HG03571 (cell line): ENCODE measurements around the gene KLF11.
"Not testable (repeated sequence)": the region's sequence is repeated elsewhere in the genome, so short reads cannot be mapped to it uniquely, and the experiment has no call there.

Experiments
- ATAC-seq: cut with Tn5 transposase; IDR thresholded peaks from one replicate; pipeline ENCODE4 v1.9.1; 2021; ENCODE audit not compliant: unreplicated experiment

Gene KLF11

DNA sequence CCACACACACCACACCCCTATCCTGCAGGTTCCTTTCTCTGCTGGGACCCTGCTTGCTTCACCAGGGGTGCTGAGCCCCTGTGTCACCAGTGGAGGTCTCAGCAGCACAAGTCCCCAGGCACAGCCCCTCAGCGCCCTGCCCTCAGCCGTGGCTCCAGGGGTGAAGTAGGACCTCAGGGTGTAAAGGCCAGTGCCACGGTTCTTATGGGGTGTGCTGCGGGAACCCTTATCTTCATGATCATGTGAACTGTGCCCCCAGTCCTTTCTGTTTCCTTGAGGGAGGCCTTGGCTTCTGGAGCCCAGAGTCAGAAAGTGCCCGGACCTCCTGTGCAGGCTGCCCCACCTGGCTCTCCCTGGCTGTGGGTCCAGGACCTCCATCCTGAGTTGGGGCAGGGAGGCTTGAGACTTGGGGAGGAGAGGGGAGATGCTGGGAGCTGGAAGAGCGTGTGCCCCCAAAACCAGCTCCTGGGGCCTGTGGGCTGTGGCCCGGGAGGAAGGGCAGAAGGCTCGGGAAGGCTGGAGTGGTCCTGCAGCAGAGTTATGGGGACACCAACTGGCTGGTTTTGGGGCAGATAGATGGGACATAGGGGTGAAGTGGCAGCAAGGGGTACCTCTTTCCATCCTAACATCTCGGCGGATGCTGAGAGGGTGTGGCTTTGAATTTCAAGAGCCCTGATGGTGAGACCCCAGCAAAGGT is 20.2 kb upstream of the KLF11 start:
- no peak for ATAC-seq

DNA sequence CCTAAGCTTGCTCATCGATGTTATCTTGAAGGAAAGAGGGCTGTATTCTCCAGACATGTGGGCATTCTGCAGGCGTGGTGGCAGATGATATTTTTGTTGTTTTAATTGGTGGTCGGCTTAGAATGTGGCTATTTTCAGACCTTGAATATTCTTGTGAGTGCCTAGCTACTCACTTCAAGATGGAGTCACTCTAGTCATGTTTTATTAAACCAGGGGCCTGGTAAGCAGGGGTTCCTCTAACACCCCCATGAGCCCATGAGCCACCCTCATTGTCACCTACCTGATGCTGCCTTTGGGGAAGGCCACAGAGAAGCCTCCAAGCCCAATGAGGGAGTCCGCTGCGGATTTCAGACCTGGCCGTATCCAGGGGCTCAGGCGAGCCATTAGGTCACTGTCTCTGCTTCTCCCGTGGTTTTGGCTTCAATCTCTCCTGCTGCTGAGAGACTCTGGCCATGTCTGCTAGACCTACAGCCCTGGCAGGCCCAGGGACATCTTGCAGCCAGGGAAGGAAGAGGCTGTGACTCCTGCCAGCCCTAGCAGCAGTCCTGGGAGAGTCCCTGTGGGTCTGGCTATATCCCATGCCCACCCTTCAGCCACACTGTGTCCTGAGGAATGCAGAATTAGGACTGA is 16.3 kb upstream of the KLF11 start:
- ATAC-seq, result no peak

DNA sequence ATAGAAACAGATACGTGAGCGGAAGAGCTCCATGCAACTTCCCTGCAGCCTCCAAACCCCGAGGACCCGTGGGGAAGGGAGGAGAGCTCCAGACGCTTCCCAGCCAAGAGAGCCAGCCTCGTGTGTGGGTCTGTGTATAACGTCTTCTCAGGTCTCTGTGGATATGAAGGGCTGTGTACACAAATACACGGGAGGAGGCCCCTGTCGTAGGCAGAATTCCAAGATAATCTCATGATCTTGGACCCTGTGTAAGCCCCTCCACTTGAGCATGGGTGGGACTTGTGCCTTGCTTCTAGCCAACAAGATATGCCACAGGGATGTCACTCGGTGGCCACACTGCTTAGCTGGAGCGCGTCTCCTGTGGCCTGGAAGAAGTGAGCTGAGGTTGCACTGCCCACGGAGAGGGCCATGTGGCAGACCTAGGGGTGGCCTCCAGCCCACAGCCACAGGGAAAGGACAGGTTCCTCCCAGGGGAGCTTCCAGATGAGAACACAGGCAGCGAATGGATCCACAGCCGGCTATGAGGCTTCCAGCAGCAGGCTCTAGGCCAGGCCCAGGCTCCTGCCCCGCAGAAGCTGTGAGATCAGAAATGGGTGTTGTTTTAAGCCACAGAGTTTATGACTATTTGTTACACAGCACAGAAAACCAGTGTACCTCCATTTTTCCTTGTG is 15.6 kb upstream of the KLF11 start:
- no peak for ATAC-seq

DNA sequence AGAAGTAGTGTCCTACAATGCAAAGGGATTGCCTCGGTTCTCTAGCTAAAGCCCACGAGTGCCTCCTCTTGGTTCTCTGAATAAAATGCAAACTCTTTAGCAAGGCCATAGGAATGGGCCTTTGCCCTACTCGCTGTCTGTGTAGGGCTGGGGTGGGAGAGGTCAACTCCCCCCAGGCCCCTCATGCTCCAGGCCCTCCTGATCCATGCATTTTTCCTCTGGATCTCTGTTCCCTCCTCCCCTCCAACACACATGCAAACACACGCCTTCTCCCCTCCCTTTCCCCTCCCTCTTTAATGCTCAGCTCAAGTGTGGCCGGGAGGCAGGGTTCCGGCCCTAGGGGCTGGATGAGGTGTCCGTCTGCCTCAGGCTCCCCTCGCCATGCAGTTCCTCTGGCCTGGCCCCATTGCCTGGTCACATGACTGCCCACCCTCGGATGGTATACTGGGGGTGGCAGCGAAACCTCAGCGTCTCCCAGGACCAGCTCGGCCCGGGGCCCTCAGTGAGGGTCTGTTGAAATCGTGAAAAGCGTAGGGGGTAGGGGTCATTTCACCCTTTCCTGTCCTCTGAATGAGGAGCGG is 14.9 kb upstream of the KLF11 start:
- ATAC-seq, result no peak

DNA sequence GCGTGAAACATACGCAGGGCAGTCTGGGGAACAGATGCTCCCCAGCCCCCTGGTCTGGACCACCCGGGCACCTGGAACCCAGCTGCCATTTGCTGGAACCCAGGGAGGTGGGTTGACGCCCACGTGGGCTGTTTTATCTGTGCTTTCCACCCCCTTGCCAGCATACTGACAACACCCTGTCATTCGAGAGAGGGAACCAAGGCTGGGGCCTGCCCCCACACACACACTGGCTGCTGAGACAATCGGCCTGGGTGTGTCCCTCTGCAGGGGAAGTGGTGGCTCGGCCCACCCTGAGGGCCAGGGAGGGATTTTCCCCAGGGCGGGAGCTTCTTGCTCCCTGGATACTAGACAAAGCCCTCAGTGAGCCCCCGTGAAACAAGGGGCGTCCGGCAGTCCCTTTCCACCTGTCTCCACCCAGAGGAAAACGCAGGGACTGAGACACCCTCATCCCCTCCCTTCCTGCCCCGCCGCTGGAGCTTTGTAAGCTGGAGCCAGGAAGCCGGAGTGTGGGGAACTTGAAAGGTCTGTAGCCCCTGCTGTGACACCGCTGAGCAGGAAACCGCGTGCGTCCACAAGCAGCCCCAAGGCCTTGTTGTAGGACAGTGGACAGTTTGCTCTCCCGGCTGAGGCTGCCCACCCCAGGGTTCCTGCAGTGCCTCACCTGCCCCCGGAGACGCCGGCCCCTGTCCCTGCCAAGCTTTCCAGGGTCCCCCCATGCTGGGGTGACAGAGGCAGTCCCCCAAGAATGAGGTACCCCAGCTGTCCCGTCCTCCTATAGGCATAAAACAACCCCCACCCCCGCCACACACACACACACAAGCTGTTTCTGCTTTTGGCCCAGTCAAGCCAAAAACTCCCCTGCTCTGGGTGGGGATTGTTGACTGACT is 14.1 kb upstream of the KLF11 start:
- ATAC-seq, result no peak

DNA sequence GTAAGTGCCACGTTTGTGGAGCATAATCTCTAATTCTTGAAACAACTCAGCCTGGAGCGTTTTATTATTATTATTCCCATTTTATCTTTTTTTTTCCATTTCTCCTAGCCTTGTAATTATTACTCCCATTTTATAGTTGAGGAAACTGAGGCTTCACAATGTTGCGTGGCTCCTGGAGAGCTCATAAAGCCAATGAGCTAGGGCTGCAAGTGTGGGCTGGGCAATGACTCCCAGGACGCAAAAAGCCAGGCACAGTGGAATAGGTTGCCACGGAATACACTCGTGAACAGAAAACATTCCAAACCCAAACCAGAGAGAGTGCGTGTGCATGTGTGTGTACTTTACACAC is 13.5 kb upstream of the KLF11 start:
- no peak for ATAC-seq

DNA sequence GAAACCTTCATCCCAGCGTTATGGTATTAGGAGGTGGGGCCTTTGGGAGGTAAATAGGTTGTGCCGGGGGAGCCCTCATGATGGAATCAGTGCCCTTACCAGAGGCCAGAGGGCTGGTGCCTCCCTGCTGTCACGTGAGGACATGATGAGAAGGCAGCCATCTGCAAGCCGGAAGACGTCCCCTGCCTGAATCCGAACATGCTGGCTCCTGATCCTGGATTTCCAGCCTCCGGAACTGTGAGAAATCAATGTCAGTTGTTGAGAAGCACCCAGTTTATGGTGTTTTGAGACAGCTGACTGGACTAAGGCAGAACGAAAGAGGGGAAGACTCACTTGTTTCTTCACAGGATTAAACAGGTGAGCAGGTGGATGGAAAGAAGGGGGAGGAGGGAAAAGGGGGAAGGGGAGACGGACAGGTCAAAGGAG is 13.0 kb upstream of the KLF11 start:
- no peak for ATAC-seq

DNA sequence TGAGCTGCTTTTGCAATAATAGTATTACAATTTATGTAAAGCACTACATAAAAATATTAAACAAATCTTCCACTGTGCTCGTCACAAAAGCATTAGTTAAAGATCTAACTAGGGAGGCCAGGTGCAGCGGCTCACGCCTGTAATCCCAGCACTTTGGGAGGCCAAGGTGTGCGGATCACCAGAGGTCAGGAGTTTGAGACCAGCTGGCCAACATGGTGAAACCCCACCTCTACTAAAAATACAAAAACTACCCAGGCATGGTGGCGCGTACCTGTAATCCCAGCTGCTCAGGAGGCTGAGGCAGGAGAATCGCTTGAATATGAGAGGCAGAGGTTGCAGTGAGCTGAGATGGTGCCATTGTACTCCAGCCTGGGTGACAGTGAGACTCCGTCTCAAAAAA is 12.6 kb upstream of the KLF11 start:
- not testable (repeated sequence) for ATAC-seq

DNA sequence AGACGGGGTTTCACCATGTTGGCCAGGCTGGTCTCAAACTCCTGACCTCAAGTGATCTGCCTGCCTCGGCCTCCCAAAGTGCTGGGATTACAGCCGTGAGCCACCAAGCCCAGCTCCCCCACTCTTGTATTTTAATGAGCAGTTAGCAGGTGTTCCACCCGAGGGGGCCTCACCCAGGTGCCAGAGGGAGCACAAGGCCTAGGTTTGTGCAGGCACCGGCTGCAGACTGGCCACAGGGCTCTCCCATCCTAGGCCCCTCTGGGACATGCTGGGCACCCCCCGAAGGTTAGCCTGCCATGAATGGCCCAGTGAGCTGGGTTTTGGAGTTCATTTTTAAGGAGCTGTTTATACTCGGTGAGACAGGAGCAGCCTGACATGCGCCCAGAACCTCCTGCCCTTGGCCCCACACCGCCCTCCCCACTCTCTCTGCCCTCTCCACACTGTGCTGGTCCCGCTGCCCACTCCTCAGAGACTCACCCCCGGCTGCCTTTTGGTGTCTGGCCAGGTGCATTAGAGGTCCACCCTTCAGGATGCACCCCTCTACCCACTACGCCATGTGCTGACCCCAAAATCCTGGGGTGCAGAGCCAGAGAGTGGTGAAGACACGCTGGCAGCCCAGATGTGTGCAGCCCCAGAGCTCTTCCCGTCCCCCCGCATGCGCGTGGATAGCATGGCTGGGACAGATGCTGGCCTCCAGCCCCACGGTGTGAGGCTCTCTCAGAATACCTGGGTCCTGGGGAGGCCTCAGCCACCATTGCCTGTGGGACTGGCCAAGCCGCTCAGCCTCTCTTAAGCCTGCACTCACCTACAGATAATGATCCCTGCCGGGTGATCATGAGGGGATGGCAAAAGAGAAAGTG is 11.2 kb upstream of the KLF11 start:
- no peak for ATAC-seq

DNA sequence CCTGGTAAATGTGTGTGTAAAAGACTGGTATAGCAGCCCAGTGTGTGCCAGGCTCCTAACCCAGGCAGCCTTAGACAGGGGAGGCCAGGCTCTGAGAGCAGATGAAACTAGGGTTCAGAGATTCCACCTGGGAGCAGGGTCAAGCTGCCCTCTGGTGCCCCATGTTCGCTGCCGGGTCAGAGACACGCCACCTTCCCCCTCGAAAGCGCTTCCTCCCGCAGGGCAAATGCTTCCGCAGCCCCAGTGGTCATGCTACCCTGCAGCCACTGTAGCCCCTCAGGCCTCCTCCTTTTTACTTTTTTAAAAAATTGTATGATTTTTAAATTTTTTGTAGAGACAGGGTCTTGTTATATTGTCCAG is 10.6 kb upstream of the KLF11 start:
- ATAC-seq, result no peak

DNA sequence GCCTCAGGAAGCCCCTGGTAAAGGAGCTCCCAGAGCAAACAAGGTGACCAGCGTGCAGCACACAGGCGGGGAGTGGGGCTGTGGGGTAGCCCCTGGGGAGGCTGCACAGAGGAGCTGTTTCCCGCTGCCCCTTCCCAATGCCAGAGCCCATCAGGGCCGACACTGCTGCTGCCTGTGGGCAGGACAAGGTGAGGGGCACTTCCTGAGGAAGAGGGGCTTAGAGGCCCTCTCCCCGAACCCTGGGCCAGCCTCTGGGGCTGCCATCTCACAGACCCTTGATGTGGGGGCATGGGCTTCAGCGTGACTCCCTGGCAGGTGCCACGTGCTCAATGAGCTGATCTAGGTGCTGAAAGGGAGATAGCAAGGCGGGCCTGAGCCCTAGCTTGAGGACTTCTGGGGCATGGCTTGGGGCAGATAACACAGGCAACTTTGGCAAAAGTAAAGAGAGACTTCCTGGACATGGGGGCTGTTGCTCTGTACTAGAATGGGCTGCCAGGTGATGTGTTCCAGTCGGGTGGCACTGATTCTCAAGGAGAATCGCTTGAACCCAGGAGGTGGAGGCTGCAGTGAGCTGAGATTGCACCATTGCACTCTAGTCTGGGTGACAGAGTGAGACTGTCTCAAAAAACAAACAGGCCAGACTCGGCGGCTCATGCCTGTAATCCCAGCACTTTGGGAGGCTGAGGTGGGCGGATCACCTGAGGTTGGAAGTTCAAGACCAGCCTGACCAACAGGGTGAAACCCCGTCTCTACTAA is 9.9 kb upstream of the KLF11 start:
- no peak for ATAC-seq

DNA sequence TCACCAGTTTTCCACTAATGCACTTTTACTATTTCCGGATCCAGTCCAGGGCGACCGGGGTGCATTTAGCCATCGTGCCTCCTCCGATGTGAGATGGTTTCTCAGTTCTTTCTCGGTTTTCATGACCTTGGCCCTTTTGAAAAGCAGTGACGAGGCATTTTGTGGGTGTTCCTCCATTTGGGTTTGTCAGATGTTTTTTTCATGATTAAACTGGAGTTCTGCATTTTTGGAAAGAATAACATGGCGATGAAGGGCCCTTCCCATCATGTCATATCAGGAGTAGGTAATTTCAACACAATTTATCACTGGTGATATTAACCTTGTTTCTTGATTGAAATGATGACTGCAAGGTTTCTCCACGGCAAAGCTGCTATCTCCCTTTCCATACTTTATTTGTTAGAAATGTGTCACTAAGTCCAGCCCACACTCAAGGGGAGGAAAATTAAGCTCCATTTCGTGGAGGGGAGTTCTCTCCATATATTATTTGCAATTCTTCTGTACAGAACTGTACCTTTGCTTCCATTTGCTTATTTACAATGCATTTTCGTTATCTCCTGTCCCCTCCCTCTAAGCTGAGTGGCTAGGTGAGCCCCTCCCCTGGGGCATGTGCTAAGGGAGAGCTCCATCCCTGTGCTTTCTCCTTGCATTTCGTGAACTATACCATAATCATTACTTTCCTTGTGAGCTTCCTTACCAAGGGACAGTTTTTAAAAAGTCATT is 8.9 kb upstream of the KLF11 start:
- ATAC-seq, result no peak

DNA sequence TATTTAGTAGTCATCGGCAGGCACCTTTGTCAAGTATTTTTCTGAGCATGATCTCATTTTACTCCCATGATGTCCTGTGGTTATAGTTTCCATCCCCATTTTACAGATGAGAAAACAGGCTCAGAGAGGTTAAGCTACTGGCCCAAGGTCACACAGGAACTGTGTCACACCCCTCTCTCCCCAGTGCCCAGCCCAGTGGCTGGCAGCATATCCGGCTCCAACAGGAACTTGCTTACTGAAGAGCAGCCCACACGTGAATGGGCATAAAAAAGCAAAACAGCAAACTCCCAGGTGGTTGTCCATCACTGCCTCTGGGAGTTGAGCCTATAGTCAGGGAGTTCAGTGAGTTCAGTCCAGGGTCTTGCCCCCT is 8.3 kb upstream of the KLF11 start:
- no peak for ATAC-seq

DNA sequence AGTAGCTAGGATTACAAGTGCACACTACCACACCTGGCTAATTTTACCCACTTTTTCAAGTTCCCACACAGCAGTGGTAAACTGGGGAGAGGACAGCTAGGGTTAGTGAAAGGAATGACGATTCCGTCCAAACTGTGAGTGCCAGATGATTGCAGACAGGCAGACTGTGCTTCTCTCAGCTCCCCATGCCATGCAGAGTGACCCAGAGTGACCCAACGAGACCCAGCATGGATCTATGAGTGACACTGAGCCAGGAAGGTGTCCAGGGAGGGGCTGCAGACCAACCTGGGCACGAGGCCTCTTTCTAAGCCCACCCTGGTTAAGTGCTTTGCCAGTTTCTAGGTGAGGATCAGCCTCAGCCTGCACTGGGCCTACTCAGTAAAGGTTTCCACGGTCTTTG is 7.7 kb upstream of the KLF11 start:
- ATAC-seq, result no peak

DNA sequence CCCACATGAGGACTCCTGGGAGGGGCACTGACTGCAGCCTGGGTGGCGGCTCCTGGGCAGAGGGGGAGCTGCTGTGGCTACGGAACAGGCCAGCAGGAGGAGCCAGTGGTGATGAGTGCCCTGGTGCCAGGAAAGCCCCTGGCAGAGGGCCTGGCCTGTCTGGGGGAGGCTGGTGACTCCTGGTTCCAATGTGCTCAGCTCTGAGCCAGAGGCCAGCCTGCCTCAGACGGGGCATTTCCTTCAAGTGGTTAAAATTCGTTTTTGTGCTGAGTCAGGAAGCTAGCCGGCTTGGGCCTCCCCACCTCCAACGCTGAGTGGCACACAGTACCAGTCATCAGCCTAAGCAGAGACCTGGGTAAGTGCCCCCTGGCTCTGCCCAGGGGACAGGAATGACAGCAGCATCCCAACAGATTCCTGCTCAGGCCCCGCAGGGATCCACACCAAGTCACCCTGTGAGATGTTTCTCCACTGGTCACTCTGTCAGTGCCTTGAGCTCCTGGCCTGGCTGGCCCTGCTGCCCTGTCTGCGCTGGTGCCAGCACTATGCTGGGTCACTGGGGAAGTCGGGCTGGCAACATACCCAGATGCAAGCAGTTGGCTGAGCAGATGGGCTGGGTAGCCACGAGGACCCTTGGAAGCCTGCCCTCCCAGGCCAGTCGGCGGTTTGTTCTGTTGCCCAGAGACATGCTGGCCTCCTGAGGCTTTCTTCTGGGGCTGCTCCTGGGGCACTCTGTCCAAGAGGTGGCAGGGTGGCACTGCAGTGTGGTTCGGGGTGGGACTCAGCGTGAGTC is 7.1 kb upstream of the KLF11 start:
- no peak for ATAC-seq

DNA sequence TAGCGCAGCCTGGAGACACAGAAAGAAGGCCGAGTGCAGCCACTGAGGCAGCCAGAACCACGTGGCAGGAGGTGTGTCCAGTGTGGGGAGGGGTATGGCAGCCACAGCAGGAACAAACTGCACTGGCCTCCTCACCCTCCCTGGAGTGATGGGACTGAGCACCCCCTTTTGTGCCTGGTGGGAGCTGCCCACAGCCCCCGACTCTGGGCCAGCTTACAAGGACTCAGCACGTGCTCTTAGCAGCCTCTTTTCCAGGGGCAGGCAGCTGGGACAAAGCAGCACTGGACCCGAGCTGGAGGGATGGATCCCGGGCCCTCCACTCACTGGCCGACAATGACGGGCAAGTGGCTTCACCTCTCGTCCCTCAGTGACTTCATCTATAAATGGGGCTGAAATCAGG is 5.2 kb upstream of the KLF11 start:
- ATAC-seq, result no peak

DNA sequence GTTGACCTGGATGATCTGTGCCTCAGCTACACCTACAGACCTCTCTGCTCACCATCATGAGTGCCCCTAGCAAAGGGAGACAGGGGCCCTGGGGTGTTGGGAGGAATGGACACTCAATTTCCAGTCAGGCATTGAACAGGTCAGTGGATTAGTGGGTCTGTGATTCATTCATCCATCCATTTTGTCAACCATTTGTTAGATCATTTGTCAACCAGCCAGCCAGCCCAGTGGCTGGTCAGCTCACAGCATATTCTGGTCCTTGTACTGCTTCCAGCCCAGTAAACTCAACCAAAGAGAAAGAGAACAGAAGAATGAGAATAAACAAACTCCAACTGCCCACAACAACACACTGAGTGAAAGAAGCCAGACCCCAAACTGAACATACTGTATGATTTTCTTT is 4.6 kb upstream of the KLF11 start:
- ATAC-seq, result no peak

DNA sequence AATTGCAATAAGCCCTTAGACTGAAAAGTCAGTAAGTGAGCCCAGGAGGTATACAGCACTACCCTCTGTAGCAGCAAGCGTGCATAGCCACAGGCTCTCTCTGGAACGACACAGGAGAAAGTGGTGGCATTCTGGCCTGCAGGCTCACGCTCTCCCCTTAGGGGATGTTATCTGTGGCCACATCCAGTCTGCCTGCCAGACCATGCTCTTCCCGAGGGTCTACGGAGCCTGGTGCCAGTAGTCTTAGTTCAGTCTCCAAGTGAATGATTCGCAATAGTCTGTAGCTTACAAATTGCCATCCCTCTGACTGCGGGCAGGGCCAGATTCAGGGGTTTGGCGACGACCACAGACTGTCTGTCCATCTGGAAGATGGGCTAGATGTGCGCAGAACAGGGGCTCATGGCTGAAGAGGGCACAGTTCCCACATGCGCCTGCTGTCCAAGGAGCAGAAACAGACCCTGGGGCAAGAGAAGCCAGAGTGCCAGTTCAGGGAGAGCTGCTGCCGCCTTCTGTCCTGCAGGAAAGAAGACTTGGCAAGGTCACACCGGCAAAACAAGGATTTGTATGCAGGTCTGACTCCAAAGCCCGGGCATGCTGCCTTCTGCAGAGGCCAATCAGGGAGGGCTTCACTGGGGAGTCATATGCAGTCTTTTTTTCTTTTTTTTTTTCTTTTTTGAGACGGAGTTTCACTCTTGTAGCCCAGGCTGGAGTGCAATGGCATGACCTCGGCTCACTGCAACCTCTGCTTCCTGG is 3.5 kb upstream of the KLF11 start:
- ATAC-seq, result no peak
